Measurements from ENCODE around the gene PRRG2.

Gene PRRG2

GRCh38 chr19:49581007-49581508 is at the start of gene PRRG2:
TSS of gene PRRG2 (plus strand) at chr19:49581316. CDS start at chr19:49583220, 1,904 bp downstream.
- no peak for DNase-seq (ENCODE audit: low spot score)

- peak; percentile 88 for DNase-seq (ENCODE audit: low spot score)
Observed at GRCh38 chr19:49533551-49534488, 47.3 kb upstream of the PRRG2 start.

GRCh38 chr19:49534632-49535385 is 46.3 kb upstream of the PRRG2 start:
- DNase-seq (ENCODE audit: low spot score): no peak

GRCh38 chr19:49536921-49537462 is 44.1 kb upstream of the PRRG2 start:
- no peak for DNase-seq (ENCODE audit: low spot score)

GRCh38 chr19:49538643-49539042 is 42.5 kb upstream of the PRRG2 start:
- no peak for DNase-seq (ENCODE audit: low spot score)

GRCh38 chr19:49539192-49539952 is 41.7 kb upstream of the PRRG2 start:
- DNase-seq (ENCODE audit: low spot score): no peak

GRCh38 chr19:49541914-49542313 is 39.2 kb upstream of the PRRG2 start:
- DNase-seq (ENCODE audit: low spot score): no peak

GRCh38 chr19:49542446-49542845 is 38.7 kb upstream of the PRRG2 start:
- no peak for DNase-seq (ENCODE audit: low spot score)

GRCh38 chr19:49543032-49543431 is 38.1 kb upstream of the PRRG2 start:
- DNase-seq (ENCODE audit: low spot score): no peak

GRCh38 chr19:49544154-49544553 is 37.0 kb upstream of the PRRG2 start:
- DNase-seq (ENCODE audit: low spot score): no peak

- no peak for DNase-seq (ENCODE audit: low spot score)
Observed at GRCh38 chr19:49546825-49547565, 34.1 kb upstream of the PRRG2 start.

- DNase-seq (ENCODE audit: low spot score): no peak
Observed at GRCh38 chr19:49549045-49549444, 32.1 kb upstream of the PRRG2 start.

GRCh38 chr19:49551531-49551930 is 29.6 kb upstream of the PRRG2 start:
- no peak for DNase-seq (ENCODE audit: low spot score)

GRCh38 chr19:49552749-49553148 is 28.4 kb upstream of the PRRG2 start:
- no peak for DNase-seq (ENCODE audit: low spot score)

GRCh38 chr19:49553451-49554271 is 27.5 kb upstream of the PRRG2 start:
- DNase-seq (ENCODE audit: low spot score): no peak

- no peak for DNase-seq (ENCODE audit: low spot score)
Observed at GRCh38 chr19:49554701-49555181, 26.4 kb upstream of the PRRG2 start.

- DNase-seq (ENCODE audit: low spot score): no peak
Observed at GRCh38 chr19:49555600-49556411, 25.3 kb upstream of the PRRG2 start.

- no peak for DNase-seq (ENCODE audit: low spot score)
Observed at GRCh38 chr19:49556412-49557398, 24.4 kb upstream of the PRRG2 start.

All from left forelimb (tissue), 1 donor.